22Rv1 (cell line): ENCODE measurements around the gene ATP2B2.

Source experiments
- ZFX ChIP-seq: fragments of 450-650 bp; IDR thresholded peaks from 2 replicates; pipeline ENCODE4 v1.6.1; 2017; ENCODE audit warnings: antibody characterized with exemption, borderline replicate concordance
- TF ChIP-seq, protein P1 (sequence below): fragments of 450-650 bp; IDR thresholded peaks from 2 replicates; pipeline ENCODE4 v1.5.1; 2017; ENCODE audit warnings: mild to moderate bottlenecking

DNA sequence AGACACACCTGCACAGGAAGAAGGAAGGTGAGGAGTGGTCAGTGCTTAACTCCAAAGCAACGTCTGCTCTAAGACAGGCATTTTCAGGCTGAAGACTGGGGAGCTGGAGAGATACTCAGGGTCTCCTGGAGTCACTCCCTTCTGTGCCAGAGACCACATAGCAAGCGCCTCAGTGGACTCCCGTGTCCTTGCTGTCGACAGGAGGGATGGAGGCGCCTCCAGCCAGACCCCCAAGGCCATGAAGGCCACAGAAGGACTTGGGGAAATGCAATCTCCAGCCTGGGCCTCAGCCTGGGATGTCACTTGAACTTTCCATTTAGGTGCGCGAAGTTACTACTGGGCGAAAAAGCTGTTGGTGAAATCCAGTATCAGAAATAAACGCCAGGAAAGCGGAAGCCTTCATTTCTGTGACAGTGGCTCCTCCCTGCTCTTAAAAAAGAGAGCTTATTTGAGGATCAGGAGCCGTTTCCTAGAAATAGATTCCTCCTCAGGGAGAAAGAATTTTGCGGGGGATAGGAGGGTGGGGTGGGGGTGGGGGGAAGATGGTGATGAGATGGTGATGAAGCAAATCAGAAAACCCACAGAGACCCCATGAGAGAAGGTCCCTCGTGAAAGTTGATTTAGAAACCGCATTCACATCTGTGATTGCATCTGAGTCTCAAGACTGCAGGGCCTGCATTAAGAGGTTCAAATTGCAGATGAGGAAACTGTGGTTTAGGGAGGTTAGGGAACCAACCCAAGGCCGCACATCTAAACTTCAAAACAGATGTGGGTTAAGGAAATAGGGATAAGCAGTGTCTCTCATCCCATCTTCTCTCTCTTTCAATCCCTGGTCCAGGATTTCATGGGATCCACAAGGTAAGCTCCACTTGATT lies 78.8 kb downstream of the ATP2B2 start:
- TF ChIP-seq, protein P1, sequence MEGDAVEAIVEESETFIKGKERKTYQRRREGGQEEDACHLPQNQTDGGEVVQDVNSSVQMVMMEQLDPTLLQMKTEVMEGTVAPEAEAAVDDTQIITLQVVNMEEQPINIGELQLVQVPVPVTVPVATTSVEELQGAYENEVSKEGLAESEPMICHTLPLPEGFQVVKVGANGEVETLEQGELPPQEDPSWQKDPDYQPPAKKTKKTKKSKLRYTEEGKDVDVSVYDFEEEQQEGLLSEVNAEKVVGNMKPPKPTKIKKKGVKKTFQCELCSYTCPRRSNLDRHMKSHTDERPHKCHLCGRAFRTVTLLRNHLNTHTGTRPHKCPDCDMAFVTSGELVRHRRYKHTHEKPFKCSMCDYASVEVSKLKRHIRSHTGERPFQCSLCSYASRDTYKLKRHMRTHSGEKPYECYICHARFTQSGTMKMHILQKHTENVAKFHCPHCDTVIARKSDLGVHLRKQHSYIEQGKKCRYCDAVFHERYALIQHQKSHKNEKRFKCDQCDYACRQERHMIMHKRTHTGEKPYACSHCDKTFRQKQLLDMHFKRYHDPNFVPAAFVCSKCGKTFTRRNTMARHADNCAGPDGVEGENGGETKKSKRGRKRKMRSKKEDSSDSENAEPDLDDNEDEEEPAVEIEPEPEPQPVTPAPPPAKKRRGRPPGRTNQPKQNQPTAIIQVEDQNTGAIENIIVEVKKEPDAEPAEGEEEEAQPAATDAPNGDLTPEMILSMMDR: no peak
- TF ChIP-seq ZFX: no peak
